Left cardiac atrium (tissue), 4 donors: Measurements from ENCODE around the gene SLAMF7. TPM values are rescaled to one million over a fixed set of nuclear protein-coding genes. Genes with fewer than 3 reads are reported as not detected.
"Not testable (repeated sequence)": the region's sequence is repeated elsewhere in the genome, so short reads cannot be mapped to it uniquely, and the experiment has no call there.

Source experiments
- ATAC-seq, 2 donors: fragments of 200-7000 bp; cut with Tn5 transposase; one replicate each; pipeline ENCODE4 v1.9.1; 2020; ENCODE audit warnings: mild to moderate bottlenecking in 2 of 2, moderate library complexity in 2 of 2
- DNase-seq: peaks from one replicate; pipeline ENCODE4 v3.0.0-alpha.2; 2020
- intact Hi-C, 2 donors: fragments of 100-400 bp; cut with DNase I; formaldehyde crosslinking; loops; one replicate each; pipeline versions ENCODE4 v1.14.1 to v1.15.1; 2022 to 2023
- total RNA-seq, 2 donors: library from RNA; stranded (reverse); fragmentation: NEBNext Ultra II Directional; extraction: Animal tissue kit (Norgen Biotek cat#: 25700); gene quantifications; one replicate each; pipeline ENCODE4 v1.2.1, GENCODE V29; 2021
- donor health status: DM: no; HTN: yes; CAD: no.
- donor health status: DM: no; HTN: yes; CAD: no; lungs with severe emphysema.
- donor health status: DM: yes; HTN: yes; CAD: no.
- donor health status: Dilated cardiomyopathy.

The SLAMF7 gene
- total RNA-seq, 2 donors from 2014 or later: 0.68 to 1.9 TPM

GRCh38 chr1:160761886-160762285, 22.8 kb downstream of the SLAMF7 start:
- intact Hi-C loops: no loop called here
- peak in 1 of 2 donors; percentile 43 for ATAC-seq

DNA sequence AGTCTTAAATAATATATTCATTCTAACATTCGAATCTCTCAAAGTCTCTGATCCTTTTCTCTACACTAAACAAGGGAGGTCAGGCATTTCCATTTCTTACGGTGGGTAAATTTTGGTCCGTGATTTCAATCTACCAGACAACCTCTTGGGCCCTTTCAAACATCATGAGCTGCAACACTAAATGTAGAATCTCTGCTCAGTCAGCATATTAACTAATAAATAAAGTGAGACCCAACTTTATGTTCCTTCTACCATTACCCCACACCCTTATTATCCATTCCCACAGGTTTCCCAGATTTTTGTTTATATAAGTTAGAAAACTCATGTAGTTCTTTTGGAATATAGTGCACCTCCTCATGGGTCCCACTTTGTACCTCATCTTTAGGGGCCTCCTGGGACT, 24.9 kb downstream of the SLAMF7 start:
- intact Hi-C loops: no loop called here
- ATAC-seq: no peak
- DNase-seq: no peak

More at GRCh38 chr1:160761886-160762285, 22.8 kb downstream of the SLAMF7 start:
- DNase-seq: no peak

GRCh38 chr1:160767395-160768294, 28.6 kb downstream of the SLAMF7 start:
- intact Hi-C loops: no loop called here
- ATAC-seq (peak; percentile 41 to 54), DNase-seq (no peak)

DNA sequence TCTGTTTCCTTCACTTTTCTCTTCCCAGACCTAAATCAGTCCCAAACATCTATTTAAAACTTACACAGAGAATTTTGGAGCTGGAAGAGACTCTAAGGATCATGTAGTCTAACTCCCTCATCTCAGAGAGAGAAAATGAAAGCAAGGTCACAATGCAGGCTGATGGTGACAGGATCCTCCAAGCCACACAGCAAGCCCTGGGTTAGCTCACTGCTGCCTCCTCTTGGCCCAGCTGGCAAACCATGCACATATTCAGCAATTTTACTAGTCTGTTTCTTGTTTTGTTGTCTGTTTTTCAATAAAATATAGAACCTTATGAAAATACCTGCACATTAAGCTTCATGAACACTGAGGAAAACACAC, 29.2 kb downstream of the SLAMF7 start:
- DNase-seq (peak; percentile 39), ATAC-seq (peak; percentile 78)
- intact Hi-C loops: no loop called here

GRCh38 chr1:160772331-160772730, 33.3 kb downstream of the SLAMF7 start:
- DNase-seq (no peak), ATAC-seq (no peak)
- intact Hi-C loops: no loop called here

- ATAC-seq: no peak
- DNase-seq: no peak
- intact Hi-C loops: no loop called here
Measured at GRCh38 chr1:160773093-160773492, 34.0 kb downstream of the SLAMF7 start.

DNA sequence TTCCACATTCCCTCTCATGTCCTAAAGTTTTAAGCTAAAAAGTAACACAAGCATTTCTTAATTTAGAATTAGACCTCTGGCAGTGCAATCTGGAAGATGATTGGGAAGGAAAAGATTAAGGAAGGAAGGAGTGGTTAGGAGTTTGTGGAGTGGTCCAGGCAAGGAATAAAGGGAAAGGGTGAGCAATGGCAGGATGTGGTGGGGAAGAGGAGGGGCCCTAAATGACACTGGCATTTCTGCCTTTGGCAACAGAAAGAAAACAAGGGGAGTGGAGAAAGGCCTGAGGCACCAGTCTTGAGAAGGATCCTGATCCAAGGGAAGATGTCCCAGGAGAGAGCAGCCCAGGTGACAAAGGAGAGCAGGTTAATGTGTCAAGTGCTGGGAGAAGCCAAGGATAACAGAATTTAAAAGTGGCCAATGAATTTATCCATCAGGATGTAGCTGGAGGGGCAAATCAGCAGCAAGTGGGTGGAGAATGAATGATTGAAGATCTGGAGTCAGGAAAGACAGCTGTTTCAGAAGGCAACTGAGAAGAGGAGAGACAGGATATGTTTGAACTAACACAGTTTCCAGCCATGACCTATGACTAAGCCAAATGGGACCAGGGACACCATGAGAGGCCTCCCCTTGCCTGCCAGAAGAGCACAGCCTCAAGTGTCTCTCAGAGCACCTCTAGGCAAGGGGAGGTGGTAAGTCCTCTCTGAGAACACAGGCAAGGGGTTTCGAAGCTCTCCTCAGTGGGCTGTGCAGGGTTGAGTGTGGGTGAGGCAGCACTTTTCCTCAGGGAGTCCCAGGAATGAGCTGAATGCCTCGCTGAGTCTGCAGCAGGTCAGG, 36.1 kb downstream of the SLAMF7 start:
- DNase-seq (no peak), ATAC-seq (no peak)
- intact Hi-C loops: no loop called here

DNA sequence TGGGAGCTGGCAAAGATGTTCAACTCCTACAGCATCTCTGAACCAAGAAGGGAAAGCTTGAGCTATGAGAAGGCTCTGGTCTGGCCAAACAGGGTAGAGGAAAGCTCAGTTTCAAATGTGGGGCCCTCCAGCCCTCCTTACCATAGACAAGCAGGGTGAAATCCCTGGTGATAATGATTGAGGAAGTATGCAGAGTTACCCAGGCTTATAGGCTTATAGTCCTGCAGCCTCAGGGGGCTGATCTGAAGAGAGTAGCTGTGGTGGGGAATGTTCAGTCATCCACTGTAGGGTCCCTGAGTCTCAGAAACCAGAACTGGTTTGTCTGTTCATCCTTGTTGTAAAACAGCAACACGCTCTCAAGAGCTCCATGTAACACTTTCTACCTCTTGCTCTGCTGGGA, 37.1 kb downstream of the SLAMF7 start:
- intact Hi-C loops: no loop called here
- ATAC-seq (no peak), DNase-seq (no peak)

DNA sequence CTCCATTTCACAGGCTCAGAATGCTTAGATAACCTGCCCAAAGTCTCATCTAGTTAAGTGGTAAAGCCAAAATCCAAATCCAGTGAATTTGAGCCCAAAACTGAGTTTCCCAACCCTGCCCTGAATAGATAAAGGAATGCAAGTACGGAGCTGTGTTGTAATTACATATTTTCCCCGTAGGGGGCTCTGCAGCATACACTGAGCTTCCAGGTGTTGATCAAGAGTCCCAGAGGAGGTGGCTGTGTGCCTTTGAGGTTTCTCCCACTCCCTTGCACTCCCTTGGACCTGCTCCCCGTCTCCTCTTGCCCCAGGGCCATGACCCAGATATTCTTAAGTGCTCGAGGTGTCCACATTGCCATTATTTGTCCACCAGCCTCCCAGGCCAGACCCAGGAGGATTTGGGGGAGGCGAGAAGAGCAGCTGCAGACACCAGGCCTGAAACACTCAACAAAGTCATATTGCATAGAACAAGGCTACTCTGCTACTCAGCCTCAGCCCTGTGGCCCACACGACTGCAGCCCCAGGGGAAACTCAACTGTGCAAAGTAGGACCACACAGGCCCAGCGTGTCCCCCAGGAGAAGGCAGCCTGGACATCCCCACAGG, 38.5 kb downstream of the SLAMF7 start:
- intact Hi-C loops: no loop called here
- DNase-seq: no peak
- ATAC-seq: peak in 1 of 2 donors; percentile 38

DNA sequence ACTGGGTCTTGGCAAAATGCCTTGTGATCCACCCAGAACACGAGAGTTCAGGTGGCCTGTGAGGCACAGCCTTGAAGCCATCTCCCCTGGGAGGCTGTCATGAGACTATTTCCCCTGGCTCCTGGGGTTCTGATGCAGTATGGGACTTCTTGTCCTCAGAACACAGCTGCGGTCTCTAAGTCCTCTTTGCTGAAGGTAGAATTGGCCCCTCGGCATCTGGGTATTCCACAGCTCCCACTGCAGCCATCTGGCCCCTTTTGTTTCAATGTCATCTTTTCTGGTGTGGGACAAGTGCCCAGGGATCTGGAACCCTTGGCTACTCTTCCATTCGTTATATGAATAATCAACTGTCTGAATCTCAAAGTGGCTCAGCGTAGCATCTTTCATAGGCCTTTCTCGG, 39.9 kb downstream of the SLAMF7 start:
- ATAC-seq (no peak), DNase-seq (no peak)
- intact Hi-C loops: no loop called here

- no peak for DNase-seq
- intact Hi-C loops: no loop called here
- no peak for ATAC-seq
Measured at GRCh38 chr1:160779626-160780397, 40.8 kb downstream of the SLAMF7 start.

GRCh38 chr1:160780398-160780755, 41.3 kb downstream of the SLAMF7 start:
- ATAC-seq (no peak), DNase-seq (no peak)
- intact Hi-C loops: no loop called here

- no peak for DNase-seq
- intact Hi-C loops: no loop called here
- peak in 1 of 2 donors; percentile 25 for ATAC-seq
Measured at GRCh38 chr1:160781186-160781766, 42.2 kb downstream of the SLAMF7 start.

- ATAC-seq: peak in 1 of 2 donors; percentile 65
Measured at GRCh38 chr1:160781914-160782689, 43.1 kb downstream of the SLAMF7 start.

DNA sequence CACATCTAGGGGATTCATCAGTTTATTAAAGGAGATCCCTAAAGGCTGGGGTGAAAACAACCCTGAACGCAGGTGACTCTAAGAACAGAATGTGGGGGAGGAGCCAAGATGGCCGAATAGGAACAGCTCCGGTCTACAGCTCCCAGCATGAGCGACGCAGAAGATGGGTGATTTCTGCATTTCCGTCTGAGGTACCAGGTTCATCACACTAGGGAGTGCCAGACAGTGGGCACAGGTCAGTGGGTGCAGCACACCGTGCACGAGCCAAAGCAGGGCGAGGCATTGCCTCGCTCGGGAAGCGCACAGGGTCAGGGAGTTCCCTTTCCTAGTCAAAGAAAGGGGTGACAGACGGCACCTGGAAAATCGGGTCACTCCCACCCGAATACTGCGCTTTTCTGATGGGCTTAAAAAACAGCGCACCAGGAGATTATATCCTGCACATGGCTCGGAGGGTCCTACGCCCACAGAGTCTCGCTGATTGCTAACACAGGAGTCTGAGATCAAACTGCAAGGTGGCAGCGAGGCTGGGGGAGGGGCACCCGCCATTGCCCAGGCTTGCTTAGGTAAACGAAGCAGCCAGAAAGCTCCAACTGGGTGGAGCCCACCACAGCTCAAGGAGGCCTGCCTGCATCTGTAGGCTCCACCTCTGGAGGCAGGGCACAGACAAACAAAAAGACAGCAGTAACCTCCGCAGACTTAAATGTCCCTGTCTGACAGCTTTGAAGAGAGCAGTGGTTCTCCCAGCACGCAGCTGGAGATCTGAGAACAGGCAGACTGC, 44.1 kb downstream of the SLAMF7 start:
- not testable (repeated sequence) for DNase-seq, ATAC-seq

More at GRCh38 chr1:160781914-160782689, 43.1 kb downstream of the SLAMF7 start:
- intact Hi-C loops: no loop called here
- DNase-seq: no peak

DNA sequence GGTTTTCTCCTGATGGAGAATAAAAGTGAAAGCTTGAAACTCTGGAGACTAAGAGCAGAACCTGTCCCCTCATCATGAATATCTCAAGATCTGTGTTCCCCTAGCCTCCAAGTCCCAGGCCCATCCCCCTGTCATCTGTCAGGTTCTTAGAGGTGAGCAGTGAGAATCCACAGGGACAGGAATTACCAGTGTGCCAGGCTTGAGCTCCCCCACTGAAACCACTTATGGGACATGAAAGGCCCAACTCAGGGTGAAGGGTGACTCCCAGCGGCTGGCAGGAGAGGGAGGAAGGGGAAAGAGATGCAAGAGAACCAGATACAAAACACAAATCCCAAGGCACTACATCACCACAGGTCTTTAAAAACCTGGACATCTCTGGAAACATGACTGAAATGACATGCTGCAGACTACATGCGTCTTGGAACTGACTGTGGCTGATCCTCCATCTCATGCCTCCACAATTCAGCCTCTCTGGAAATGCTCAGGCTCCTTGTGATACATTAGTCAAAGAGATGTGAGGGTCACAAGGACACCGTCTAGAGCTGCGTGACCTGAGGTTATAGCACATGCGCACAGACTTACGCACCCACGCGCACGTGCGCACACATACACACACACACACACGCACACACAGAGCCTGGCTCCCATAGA, 50.1 kb downstream of the SLAMF7 start:
- DNase-seq: no peak
- intact Hi-C loops: no loop called here
- no peak for ATAC-seq

More for the DNA sequence above, 44.1 kb downstream of the SLAMF7 start:
- intact Hi-C loops: not testable (repeated sequence)
